T1000 (cell line): ENCODE results near the gene ADCYAP1R1.

Experiments used
- DNase-seq: peaks from one replicate; lab custom pipeline; 2025; ENCODE audit warnings: mixed read lengths; lab: John Stamatoyannopoulos, UW

The ADCYAP1R1 gene

GRCh38 chr7:31051598-31052486 lies at the start of gene ADCYAP1R1:
TSS of gene ADCYAP1R1 (plus strand) at chr7:31052308. CDS start at chr7:31063265, 10,957 bp downstream.
- DNase-seq: no peak

- DNase-seq: no peak
These were observed 49.0 kb upstream of the ADCYAP1R1 start for GRCh38 chr7:31003097-31003496.

GRCh38 chr7:31003721-31004120 lies 48.4 kb upstream of the ADCYAP1R1 start:
- no peak for DNase-seq

GRCh38 chr7:31004393-31004792 lies 47.7 kb upstream of the ADCYAP1R1 start:
- DNase-seq: no peak

GRCh38 chr7:31006857-31007256 lies 45.3 kb upstream of the ADCYAP1R1 start:
- DNase-seq: no peak

- DNase-seq: no peak
These were observed 44.5 kb upstream of the ADCYAP1R1 start for GRCh38 chr7:31007634-31008033.

GRCh38 chr7:31014826-31015225 lies 37.3 kb upstream of the ADCYAP1R1 start:
- DNase-seq: no peak

GRCh38 chr7:31017032-31017675 lies 35.0 kb upstream of the ADCYAP1R1 start:
- DNase-seq: no peak

- DNase-seq: no peak
These were observed 34.4 kb upstream of the ADCYAP1R1 start for GRCh38 chr7:31017721-31018120.

GRCh38 chr7:31019509-31019908 lies 32.6 kb upstream of the ADCYAP1R1 start:
- no peak for DNase-seq

GRCh38 chr7:31020161-31020560 lies 31.9 kb upstream of the ADCYAP1R1 start:
- DNase-seq: no peak

- DNase-seq: no peak
These were observed 31.5 kb upstream of the ADCYAP1R1 start for GRCh38 chr7:31020652-31021051.

- no peak for DNase-seq
These were observed 30.0 kb upstream of the ADCYAP1R1 start for GRCh38 chr7:31022117-31022516.

GRCh38 chr7:31022726-31023125 lies 29.4 kb upstream of the ADCYAP1R1 start:
- DNase-seq: no peak

- DNase-seq: no peak
These were observed 28.2 kb upstream of the ADCYAP1R1 start for GRCh38 chr7:31023877-31024276.

- DNase-seq: no peak
These were observed 24.7 kb upstream of the ADCYAP1R1 start for GRCh38 chr7:31027161-31027965.

- no peak for DNase-seq
These were observed 24.1 kb upstream of the ADCYAP1R1 start for GRCh38 chr7:31028006-31028405.

GRCh38 chr7:31028417-31028992 lies 23.6 kb upstream of the ADCYAP1R1 start:
- no peak for DNase-seq

- DNase-seq: no peak
These were observed 22.7 kb upstream of the ADCYAP1R1 start for GRCh38 chr7:31029251-31030042.

- no peak for DNase-seq
These were observed 18.3 kb upstream of the ADCYAP1R1 start for GRCh38 chr7:31033674-31034300.

- no peak for DNase-seq
These were observed 15.2 kb upstream of the ADCYAP1R1 start for GRCh38 chr7:31036924-31037323.
